Tibial nerve (tissue), 4 donors: ENCODE data around the gene CMPK2. TPM values are rescaled to one million over a fixed set of nuclear protein-coding genes. Genes with fewer than 3 reads are reported as not detected.

ENCODE experiments used
- DNase-seq, 2 donors: peaks; one replicate each; pipeline ENCODE4 v3.0.0-alpha.2; 2019; ENCODE audit warnings: low spot score in 2 of 2
- H3K27ac ChIP-seq, 4 donors: fragments of 200-600 bp; sonication (generic) in 3 of 4; one replicate each; pipeline ENCODE4 v1.5.1; 2017 to 2019; ENCODE audit warnings: mild to moderate bottlenecking in 1 of 4
- H3K27me3 ChIP-seq, 2 donors: fragments of 200-600 bp; sonication (generic) in 1 of 2; one replicate each; pipeline versions ENCODE4 v1.5.1 to v1.6.0; 2017 to 2019
- H3K36me3 ChIP-seq, 3 donors: fragments of 200-600 bp; sonication (generic); one replicate each; pipeline ENCODE4 v1.5.1; 2018 to 2019
- H3K4me1 ChIP-seq, 4 donors: fragments of 200-600 bp; sonication (generic) in 3 of 4; one replicate each; pipeline ENCODE4 v1.5.1; 2017 to 2019
- H3K4me3 ChIP-seq, 4 donors: fragments of 200-600 bp; sonication (generic) in 3 of 4; one replicate each; pipeline ENCODE4 v1.5.1; 2017 to 2019; ENCODE audit warnings: mild to moderate bottlenecking in 1 of 4, moderate library complexity in 1 of 4
- H3K9me3 ChIP-seq, 4 donors: fragments of 200-600 bp; sonication (generic) in 3 of 4; one replicate each; pipeline ENCODE4 v1.5.1; 2017 to 2019
- EP300 ChIP-seq, 2 donors: sonication (generic); formaldehyde crosslinking; IDR thresholded peaks; one replicate each; pipeline ENCODE4 v1.6.1; 2017; ENCODE audit warnings: antibody characterized with exemption in 2 of 2, mild to moderate bottlenecking in 1 of 2
- POLR2A ChIP-seq, 2 donors: fragments of 450-650 bp; IDR thresholded peaks; one replicate each; pipeline ENCODE4 v1.6.1; 2017; ENCODE audit warnings: antibody characterized with exemption in 2 of 2, mild to moderate bottlenecking in 2 of 2, moderate library complexity in 2 of 2
- WGBS, 2 donors: methylation state at CpG; one replicate each; pipeline ENCODE4 v1.1.5; 2018; 5-methylcytosine and 5-hydroxymethylcytosine counted together
- total RNA-seq, 4 donors: library from RNA; depleted of rRNA; stranded (reverse); fragments of >200 nt; gene quantifications; one replicate each; pipeline ENCODE4 v1.1.0, GENCODE V29; 2016
- TF ChIP-seq, protein P1 (sequence below), 5 experiments: fragments of 200-600 bp in 3 of 5; fragments of 450-650 bp in 2 of 5; sonication (generic) in 3 of 5; IDR thresholded peaks; one replicate each; pipeline ENCODE4 v1.5.1; 2016 to 2019; ENCODE audit warnings: antibody characterized with exemption in 5 of 5, mild to moderate bottlenecking in 3 of 5, moderate library complexity in 2 of 5

Gene CMPK2
- total RNA-seq, 4 donors from 2014 or later: 4.5 to 11.4 (median 7.4) TPM

- Histone ChIP-seq H3K9me3 (no peaks in the 10 kb centered on the region), H3K4me3 (no peak overlapping the region), H3K4me1 (no peaks in the 10 kb centered on the region), H3K27me3 (no peaks in the 10 kb centered on the region), H3K36me3 (no peaks in the 10 kb centered on the region), H3K27ac (no peak overlapping the region)
- 47 to 48% methylated on average over 6 of the region's 6 CpGs for WGBS, 2 donors
- DNase-seq: no peak
- TF ChIP-seq EP300 (IDR thresholded peaks at IDR 0.05) (no peak), POLR2A (IDR thresholded peaks at IDR 0.05) (no peak)
- TF ChIP-seq, protein P1, sequence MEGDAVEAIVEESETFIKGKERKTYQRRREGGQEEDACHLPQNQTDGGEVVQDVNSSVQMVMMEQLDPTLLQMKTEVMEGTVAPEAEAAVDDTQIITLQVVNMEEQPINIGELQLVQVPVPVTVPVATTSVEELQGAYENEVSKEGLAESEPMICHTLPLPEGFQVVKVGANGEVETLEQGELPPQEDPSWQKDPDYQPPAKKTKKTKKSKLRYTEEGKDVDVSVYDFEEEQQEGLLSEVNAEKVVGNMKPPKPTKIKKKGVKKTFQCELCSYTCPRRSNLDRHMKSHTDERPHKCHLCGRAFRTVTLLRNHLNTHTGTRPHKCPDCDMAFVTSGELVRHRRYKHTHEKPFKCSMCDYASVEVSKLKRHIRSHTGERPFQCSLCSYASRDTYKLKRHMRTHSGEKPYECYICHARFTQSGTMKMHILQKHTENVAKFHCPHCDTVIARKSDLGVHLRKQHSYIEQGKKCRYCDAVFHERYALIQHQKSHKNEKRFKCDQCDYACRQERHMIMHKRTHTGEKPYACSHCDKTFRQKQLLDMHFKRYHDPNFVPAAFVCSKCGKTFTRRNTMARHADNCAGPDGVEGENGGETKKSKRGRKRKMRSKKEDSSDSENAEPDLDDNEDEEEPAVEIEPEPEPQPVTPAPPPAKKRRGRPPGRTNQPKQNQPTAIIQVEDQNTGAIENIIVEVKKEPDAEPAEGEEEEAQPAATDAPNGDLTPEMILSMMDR (IDR thresholded peaks at IDR 0.05): no peak
These were observed 59.1 kb downstream of the CMPK2 start for GRCh38 chr2:6806604-6807003.

- no peak for TF ChIP-seq POLR2A (IDR thresholded peaks at IDR 0.05)
- TF ChIP-seq, protein P1 (IDR thresholded peaks at IDR 0.05): no peak
- no peak for TF ChIP-seq EP300 (IDR thresholded peaks at IDR 0.05)
- Histone ChIP-seq H3K36me3 (no peaks in the 10 kb centered on the region), H3K9me3 (no peaks in the 10 kb centered on the region), H3K27me3 (no peaks in the 10 kb centered on the region), H3K4me1 (no peaks in the 10 kb centered on the region), H3K4me3 (no peak overlapping the region), H3K27ac (no peak overlapping the region)
- WGBS, 2 donors: 47 to 55% methylated on average over 5 of the region's 5 CpGs
- DNase-seq: no peak
These were observed 65.2 kb downstream of the CMPK2 start for GRCh38 chr2:6800553-6800952.

Other genes starting within 250 kb of the CMPK2 start
- 1 to 10 TPM in 3 of 4 donors, under 1 TPM in 1; 0.30 to 7.6 (median 4.7) TPM for gene RSAD2, start 11.9 kb upstream of the CMPK2 start, total RNA-seq
- gene RNF144A, start 51.5 kb upstream of the CMPK2 start, total RNA-seq: 10 to 100 TPM; 27.3 to 47.3 (median 37.4) TPM